Measurements from ENCODE around the gene SLC29A3.
"Not testable (repeated sequence)": the region's sequence is repeated elsewhere in the genome, so short reads cannot be mapped to it uniquely, and the experiment has no call there.

The SLC29A3 gene

GRCh38 chr10:71284544-71285179 lies 34.4 kb upstream of the SLC29A3 start:
- no peak for DNase-seq

- DNase-seq: peak; percentile 6
Observed at GRCh38 chr10:71285180-71285545, 33.9 kb upstream of the SLC29A3 start.

GRCh38 chr10:71285986-71286385 lies 33.1 kb upstream of the SLC29A3 start:
- no peak for DNase-seq

- DNase-seq: no peak
Observed at GRCh38 chr10:71286521-71287294, 32.4 kb upstream of the SLC29A3 start.

GRCh38 chr10:71287456-71287855 lies 31.6 kb upstream of the SLC29A3 start:
- no peak for DNase-seq

GRCh38 chr10:71288461-71288860 lies 30.6 kb upstream of the SLC29A3 start:
- DNase-seq: no peak

GRCh38 chr10:71289421-71290130 lies 29.5 kb upstream of the SLC29A3 start:
- no peak for DNase-seq

- DNase-seq: no peak
Observed at GRCh38 chr10:71290331-71290730, 28.7 kb upstream of the SLC29A3 start.

- DNase-seq: no peak
Observed at GRCh38 chr10:71290806-71291527, 28.1 kb upstream of the SLC29A3 start.

GRCh38 chr10:71291528-71291900 lies 27.5 kb upstream of the SLC29A3 start:
- DNase-seq: no peak

GRCh38 chr10:71292624-71293445 lies 26.2 kb upstream of the SLC29A3 start:
- no peak for DNase-seq

- peak; percentile 16 for DNase-seq
Observed at GRCh38 chr10:71293446-71294084, 25.5 kb upstream of the SLC29A3 start.

- peak; percentile 58 for DNase-seq
Observed at GRCh38 chr10:71294091-71294561, 24.9 kb upstream of the SLC29A3 start.

- no peak for DNase-seq
Observed at GRCh38 chr10:71294856-71295255, 24.2 kb upstream of the SLC29A3 start.

- no peak for DNase-seq
Observed at GRCh38 chr10:71295641-71296040, 23.4 kb upstream of the SLC29A3 start.

- no peak for DNase-seq
Observed at GRCh38 chr10:71296086-71296485, 23.0 kb upstream of the SLC29A3 start.

- DNase-seq: not testable (repeated sequence)
Observed at GRCh38 chr10:71296811-71297210, 22.2 kb upstream of the SLC29A3 start.

GRCh38 chr10:71297343-71297742 lies 21.7 kb upstream of the SLC29A3 start:
- no peak for DNase-seq

- DNase-seq: no peak
Observed at GRCh38 chr10:71299071-71299785, 19.8 kb upstream of the SLC29A3 start.

- DNase-seq: peak; percentile 51
Observed at GRCh38 chr10:71300555-71301370, 18.3 kb upstream of the SLC29A3 start.
